H1 (cell line): ENCODE results near the gene HOXA13.

ENCODE experiments used
- CBX8 ChIP-seq: fragments of 300-800, 300-1000 bp; sonication (generic); IDR thresholded peaks from 2 replicates; pipeline ENCODE4 v1.7.1; 2016; ENCODE audit warnings: low read depth, low read length, borderline replicate concordance
- EP300 ChIP-seq, 2 experiments: IDR thresholded peaks; 1 replicate in 1 of 2; 2 replicates in 1 of 2; pipeline ENCODE4 v1.6.1; 2011 to 2012; ENCODE audit warnings: low read depth in 2 of 2, low read length in 2 of 2, mild to moderate bottlenecking in 2 of 2, borderline replicate concordance in 1 of 2, inconsistent platforms in 1 of 2, moderate library complexity in 1 of 2
- FOSL1 ChIP-seq: IDR thresholded peaks from 2 replicates; pipeline ENCODE4 v1.6.1; 2011; ENCODE audit warnings: mild to moderate bottlenecking, low read depth, low read length, moderate library complexity; ENCODE audit not compliant: insufficient read depth
- RBBP5 ChIP-seq: IDR thresholded peaks from 2 replicates; pipeline ENCODE4 v1.7.1; 2012; ENCODE audit warnings: low read depth, mild to moderate bottlenecking, inconsistent platforms, low read length, moderate library complexity, borderline replicate concordance
- SIN3A ChIP-seq, 2 experiments: IDR thresholded peaks in 1 of 2; conservative IDR thresholded peaks in 1 of 2; 2 replicates each; pipeline ENCODE4 v1.6.1; 2011 to 2012; ENCODE audit warnings: low read length in 2 of 2, improper control_type of control experiment in 1 of 2, low read depth in 1 of 2, mild to moderate bottlenecking in 1 of 2
- TAF1 ChIP-seq: IDR thresholded peaks from 2 replicates; pipeline ENCODE4 v1.6.1; 2011; ENCODE audit warnings: mild to moderate bottlenecking, low read depth, low read length
- ZNF274 ChIP-seq: IDR thresholded peaks from 2 replicates; pipeline ENCODE4 v1.7.0; 2012; ENCODE audit warnings: low read length, borderline replicate concordance; ENCODE audit errors: extremely low read depth
- TF ChIP-seq, protein P1 (sequence below), 3 experiments: IDR thresholded peaks; 1 replicate in 2 of 3; 2 replicates in 1 of 3; pipeline versions ENCODE4 v1.5.1 to v1.6.1; 2011; ENCODE audit warnings: low read length in 3 of 3, mild to moderate bottlenecking in 3 of 3, inconsistent platforms in 2 of 3, low read depth in 1 of 3, moderate library complexity in 1 of 3; ENCODE audit not compliant: insufficient read depth in 1 of 3; ENCODE audit errors: control extremely low read depth in 1 of 3

DNA sequence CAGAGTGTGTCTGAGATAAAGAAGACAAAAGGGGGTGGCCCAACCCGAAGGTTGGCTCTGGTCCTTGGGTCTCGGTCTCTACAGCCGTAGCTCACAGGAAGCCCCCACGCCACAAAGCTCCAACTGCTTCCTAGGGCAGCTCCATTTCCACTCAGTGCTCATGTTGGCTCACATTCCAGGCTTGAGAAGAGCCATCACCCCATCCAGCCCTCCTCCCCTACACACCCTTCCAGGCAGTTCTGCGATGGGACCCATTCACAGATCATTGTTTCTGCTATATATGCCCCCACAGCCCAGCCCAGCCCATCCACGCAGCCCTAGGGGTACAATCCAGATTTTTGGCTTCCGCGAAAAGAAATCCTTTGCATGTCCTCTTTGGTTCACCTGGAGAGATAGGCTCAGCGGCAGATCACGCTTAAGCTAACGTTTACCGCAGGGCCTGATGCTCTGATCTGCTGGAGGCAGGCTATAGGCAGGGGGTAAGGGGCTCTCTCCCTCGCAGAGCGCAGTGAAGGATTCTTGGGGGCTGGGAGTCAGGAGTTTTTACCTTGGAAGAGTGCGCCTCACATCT is 8.6 kb downstream of the HOXA13 start:
- TF ChIP-seq TAF1: no peak
- no peak for TF ChIP-seq SIN3A (conservative IDR thresholded peaks at IDR 0.05 in 1 of 2, IDR thresholded peaks at IDR 0.05 in 1 of 2; ENCODE audit: low read depth in 1 of 2, low read length in 2 of 2)
- TF ChIP-seq CBX8: no peak
- no peak for TF ChIP-seq EP300 (IDR thresholded peaks at IDR 0.05; ENCODE audit: borderline replicate concordance in 1 of 2, low read depth in 2 of 2, low read length in 2 of 2)
- TF ChIP-seq FOSL1: no peak
- TF ChIP-seq, protein P1, sequence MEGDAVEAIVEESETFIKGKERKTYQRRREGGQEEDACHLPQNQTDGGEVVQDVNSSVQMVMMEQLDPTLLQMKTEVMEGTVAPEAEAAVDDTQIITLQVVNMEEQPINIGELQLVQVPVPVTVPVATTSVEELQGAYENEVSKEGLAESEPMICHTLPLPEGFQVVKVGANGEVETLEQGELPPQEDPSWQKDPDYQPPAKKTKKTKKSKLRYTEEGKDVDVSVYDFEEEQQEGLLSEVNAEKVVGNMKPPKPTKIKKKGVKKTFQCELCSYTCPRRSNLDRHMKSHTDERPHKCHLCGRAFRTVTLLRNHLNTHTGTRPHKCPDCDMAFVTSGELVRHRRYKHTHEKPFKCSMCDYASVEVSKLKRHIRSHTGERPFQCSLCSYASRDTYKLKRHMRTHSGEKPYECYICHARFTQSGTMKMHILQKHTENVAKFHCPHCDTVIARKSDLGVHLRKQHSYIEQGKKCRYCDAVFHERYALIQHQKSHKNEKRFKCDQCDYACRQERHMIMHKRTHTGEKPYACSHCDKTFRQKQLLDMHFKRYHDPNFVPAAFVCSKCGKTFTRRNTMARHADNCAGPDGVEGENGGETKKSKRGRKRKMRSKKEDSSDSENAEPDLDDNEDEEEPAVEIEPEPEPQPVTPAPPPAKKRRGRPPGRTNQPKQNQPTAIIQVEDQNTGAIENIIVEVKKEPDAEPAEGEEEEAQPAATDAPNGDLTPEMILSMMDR (IDR thresholded peaks at IDR 0.05; ENCODE audit: control extremely low read depth in 1 of 3, insufficient read depth in 1 of 3, low read depth in 1 of 3, low read length in 3 of 3): no peak
- TF ChIP-seq RBBP5: no peak
- TF ChIP-seq ZNF274: no peak
